ENCODE measurements around the gene UBASH3A.

- TF ChIP-seq CTCF (IDR thresholded peaks at IDR 0.05) (no peak), POLR2A (IDR thresholded peaks at IDR 0.05) (no peak)
Measured at GRCh38 chr21:42409366-42409765, 5.7 kb downstream of the UBASH3A start.
